ENCODE measurements around the gene SCO1.

The SCO1 gene

GRCh38 chr17:10633738-10634379, 63.5 kb downstream of the SCO1 start:
- H3K9ac ChIP-seq (ENCODE audit: low read length) = no peak overlapping the region
- H3K27me3 ChIP-seq (ENCODE audit: low read depth, low read length) = no peaks in the 10 kb centered on the region
- TF ChIP-seq CTCF (IDR thresholded peaks at IDR 0.05; ENCODE audit: low read depth, low read length) = no peak
- TF ChIP-seq EZH2phosphoT487 (IDR thresholded peaks at IDR 0.05; ENCODE audit: low read depth) = no peak
- peak overlapping the region; percentile 68 for H3K4me2 ChIP-seq (ENCODE audit: low read length)
- H3K4me3 ChIP-seq (ENCODE audit: low read length) = peak overlapping the region; percentile 34
- H3K4me1 ChIP-seq (ENCODE audit: low read length) = peaks cover 17% of the 10 kb centered on the region
- H3K36me3 ChIP-seq (replicated peaks; ENCODE audit: low read depth, low read length) = no peaks in the 10 kb centered on the region
- H3K79me2 ChIP-seq (ENCODE audit: low read length) = no peaks in the 10 kb centered on the region
- no peak overlapping the region for H3K27ac ChIP-seq (ENCODE audit: low read length)
- no peak overlapping the region for H2AFZ ChIP-seq (ENCODE audit: low read depth, low read length)
- peaks cover 6% of the 10 kb centered on the region; the same call in 1 of the 2 replicates for H4K20me1 ChIP-seq (ENCODE audit: insufficient read depth, low read length)
- H3K9me3 ChIP-seq (ENCODE audit: insufficient read depth, low read length) = no peaks in the 10 kb centered on the region

- Histone ChIP-seq H3K27me3 (ENCODE audit: low read depth, low read length) (no peaks in the 10 kb centered on the region), H3K9me3 (ENCODE audit: insufficient read depth, low read length) (no peaks in the 10 kb centered on the region), H3K4me2 (ENCODE audit: low read length) (no peak overlapping the region), H2AFZ (ENCODE audit: low read depth, low read length) (no peak overlapping the region), H3K4me1 (ENCODE audit: low read length) (peaks cover 17% of the 10 kb centered on the region), H4K20me1 (ENCODE audit: insufficient read depth, low read length) (peaks cover 6% of the 10 kb centered on the region; the same call in 1 of the 2 replicates), H3K27ac (ENCODE audit: low read length) (no peak overlapping the region), H3K79me2 (ENCODE audit: low read length) (no peaks in the 10 kb centered on the region), H3K9ac (ENCODE audit: low read length) (no peak overlapping the region), H3K36me3 (replicated peaks; ENCODE audit: low read depth, low read length) (no peaks in the 10 kb centered on the region), H3K4me3 (ENCODE audit: low read length) (no peak overlapping the region)
- no peak for TF ChIP-seq EZH2phosphoT487 (IDR thresholded peaks at IDR 0.05; ENCODE audit: low read depth)
Observed at GRCh38 chr17:10631701-10632100, 65.6 kb downstream of the SCO1 start.

DNA sequence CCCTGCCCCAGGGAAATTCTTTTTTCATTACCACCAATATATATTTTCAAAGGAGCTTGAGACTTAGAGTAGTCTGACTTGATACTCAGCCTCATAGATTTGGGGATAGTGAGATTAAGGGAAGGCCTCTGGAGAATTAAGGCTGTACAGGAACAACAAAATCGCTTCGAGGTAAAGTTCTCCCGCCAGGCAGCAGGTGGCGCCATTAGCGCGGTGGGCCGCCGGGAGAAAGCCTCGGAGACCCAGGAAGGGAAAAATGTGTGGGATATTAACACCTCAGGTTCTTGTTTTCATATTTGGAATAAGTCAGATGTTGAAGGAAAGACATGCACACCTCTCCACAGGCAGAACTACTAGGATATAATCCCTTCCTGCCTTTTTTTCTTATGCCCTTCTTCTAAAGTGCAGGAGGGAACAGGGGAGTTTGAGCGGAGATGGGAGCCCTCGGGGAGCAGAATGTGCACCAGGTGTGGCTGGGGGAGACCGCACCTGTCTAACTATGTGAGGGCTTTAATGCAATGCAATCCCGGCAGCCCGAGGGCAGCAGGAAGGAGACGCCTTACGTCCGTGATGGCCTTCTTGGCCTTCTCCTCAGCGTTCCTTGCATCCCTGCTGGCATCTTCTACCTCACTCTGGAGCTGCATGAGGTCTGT, 66.2 kb downstream of the SCO1 start:
- peaks cover 6% of the 10 kb centered on the region; the same call in 1 of the 2 replicates for H4K20me1 ChIP-seq (ENCODE audit: insufficient read depth, low read length)
- H3K36me3 ChIP-seq (replicated peaks; ENCODE audit: low read depth, low read length) = no peaks in the 10 kb centered on the region
- H2AFZ ChIP-seq (ENCODE audit: low read depth, low read length) = no peak overlapping the region
- no peak overlapping the region for H3K9ac ChIP-seq (ENCODE audit: low read length)
- H3K27me3 ChIP-seq (ENCODE audit: low read depth, low read length) = no peaks in the 10 kb centered on the region
- H3K4me2 ChIP-seq (ENCODE audit: low read length) = no peak overlapping the region
- TF ChIP-seq CTCF (IDR thresholded peaks at IDR 0.05; ENCODE audit: low read depth, low read length) (peak; percentile 67), EZH2phosphoT487 (IDR thresholded peaks at IDR 0.05; ENCODE audit: low read depth) (no peak)
- peaks cover 17% of the 10 kb centered on the region for H3K4me1 ChIP-seq (ENCODE audit: low read length)
- no peaks in the 10 kb centered on the region for H3K79me2 ChIP-seq (ENCODE audit: low read length)
- H3K27ac ChIP-seq (ENCODE audit: low read length) = no peak overlapping the region
- no peak overlapping the region for H3K4me3 ChIP-seq (ENCODE audit: low read length)
- no peaks in the 10 kb centered on the region for H3K9me3 ChIP-seq (ENCODE audit: insufficient read depth, low read length)

DNA sequence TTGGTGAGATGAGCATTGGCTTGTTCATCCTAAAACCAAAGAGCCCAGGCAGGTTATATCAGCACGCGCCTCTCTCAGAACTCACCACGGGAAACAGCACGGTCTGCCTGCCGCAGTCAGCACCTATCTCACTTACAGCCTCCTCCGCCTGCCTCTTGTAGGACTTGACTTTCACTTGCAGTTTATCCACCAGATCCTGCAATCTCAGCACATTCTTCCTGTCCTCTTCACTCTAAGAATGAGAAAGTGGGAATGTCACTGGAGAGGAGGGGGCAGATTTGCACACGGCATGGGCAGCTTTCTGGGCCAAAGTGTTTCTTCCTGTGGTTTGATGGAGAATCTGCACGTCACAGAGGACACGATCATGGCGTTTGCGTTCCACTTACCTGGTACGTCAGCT, 67.6 kb downstream of the SCO1 start:
- peaks cover 13% of the 10 kb centered on the region for H3K4me1 ChIP-seq (ENCODE audit: low read length)
- no peak overlapping the region for H2AFZ ChIP-seq (ENCODE audit: low read depth, low read length)
- H3K9me3 ChIP-seq (ENCODE audit: insufficient read depth, low read length) = no peaks in the 10 kb centered on the region
- H3K4me3 ChIP-seq (ENCODE audit: low read length) = no peak overlapping the region
- no peaks in the 10 kb centered on the region for H3K36me3 ChIP-seq (replicated peaks; ENCODE audit: low read depth, low read length)
- H3K4me2 ChIP-seq (ENCODE audit: low read length) = no peak overlapping the region
- no peaks in the 10 kb centered on the region for H3K27me3 ChIP-seq (ENCODE audit: low read depth, low read length)
- no peak overlapping the region for H3K27ac ChIP-seq (ENCODE audit: low read length)
- no peak overlapping the region for H3K9ac ChIP-seq (ENCODE audit: low read length)
- no peaks in the 10 kb centered on the region for H3K79me2 ChIP-seq (ENCODE audit: low read length)
- TF ChIP-seq EZH2phosphoT487 (IDR thresholded peaks at IDR 0.05; ENCODE audit: low read depth) (no peak), CTCF (IDR thresholded peaks at IDR 0.05; ENCODE audit: low read depth, low read length) (no peak)
- peaks cover 6% of the 10 kb centered on the region; the same call in 1 of the 2 replicates for H4K20me1 ChIP-seq (ENCODE audit: insufficient read depth, low read length)

Measured in OCI-LY3 (cell line).